HepG2 (cell line): ENCODE results near the gene ANTXR1. TPM values are rescaled to one million over a fixed set of nuclear protein-coding genes. Genes with fewer than 3 reads are reported as not detected.

Experiments
- ATAC-seq: fragments of 200-7000 bp; cut with Tn5 transposase; 3 replicates; pipeline ENCODE4 v1.9.1; 2020; ENCODE audit warnings: mild to moderate bottlenecking, moderate library complexity
- BruUV-seq: library from RNA; stranded (reverse); fragments of 400-500 nt; replicated peaks from 2 replicates; lab custom pipeline; 2021; lab: Mats Ljungman, UMichigan
- CTCF ChIA-PET: fragments of 300-600 bp; formaldehyde crosslinking; extraction: SDS; loops from one replicate; lab custom pipeline; 2021; ENCODE audit warnings: low total read pairs, inconsistent platforms, low intra/inter-chr PET ratio; lab: Yijun Ruan, JAX
- POLR2A ChIA-PET: fragments of 350-600 bp; sonication (Branson Sonifier 250); formaldehyde crosslinking; loops from one replicate; lab custom pipeline; 2020; ENCODE audit warnings: antibody characterized with exemption, inconsistent platforms; lab: Yijun Ruan, JAX
- DNase-seq: peaks from one replicate; pipeline ENCODE4 v3.0.0-alpha.2; 2015; ENCODE audit warnings: low spot score
- FAIRE-seq: peaks from 3 replicates; lab custom pipeline; 2011; peaks lifted over from hg19 to GRCh38; lab: Jason Lieb, UNC
- H2AFZ ChIP-seq: one replicate; pipeline ENCODE4 v1.6.1; 2011; ENCODE audit warnings: low read length, inconsistent platforms
- H3K27ac ChIP-seq: fragments of 300-600 bp; 3 replicates; pipeline ENCODE4 v1.8.0; 2011; ENCODE audit warnings: mixed run types, mild to moderate bottlenecking, mixed read lengths, low read length, inconsistent platforms; ENCODE audit not compliant: insufficient read depth; ENCODE audit errors: extremely low read length
- H3K27me3 ChIP-seq, 2 experiments: fragments of 200-600 bp in 1 of 2; 2 replicates in 1 of 2; 3 replicates in 1 of 2; pipeline versions ENCODE4 v1.6.0 to v1.8.0; 2011; ENCODE audit warnings: low read length in 2 of 2, mild to moderate bottlenecking in 2 of 2, moderate library complexity in 2 of 2, inconsistent platforms in 1 of 2; ENCODE audit not compliant: insufficient read depth in 2 of 2, control insufficient read depth in 1 of 2
- H3K36me3 ChIP-seq, 2 experiments: fragments of 200-600 bp in 1 of 2; replicated peaks in 1 of 2; 2 replicates in 1 of 2; 3 replicates in 1 of 2; pipeline versions ENCODE4 v1.5.1 to v1.8.0; 2011; ENCODE audit warnings: low read length in 2 of 2, inconsistent platforms in 1 of 2; ENCODE audit not compliant: insufficient read depth in 2 of 2, control insufficient read depth in 1 of 2
- H3K4me1 ChIP-seq: 2 replicates; pipeline ENCODE4 v1.5.1; 2012; ENCODE audit warnings: low read length, inconsistent platforms; ENCODE audit not compliant: insufficient read depth
- H3K4me2 ChIP-seq: 2 replicates; pipeline ENCODE4 v1.6.0; 2011; ENCODE audit warnings: low read depth, low read length, inconsistent platforms
- H3K4me3 ChIP-seq, 3 experiments: fragments of 200-600 bp in 1 of 3; sonication (generic), shearing (Covaris generic) in 1 of 3; replicated peaks in 1 of 3; 2 replicates each; pipeline ENCODE4 v1.5.1; 2011 to 2016; ENCODE audit warnings: low read length in 3 of 3, inconsistent platforms in 2 of 3, low read depth in 2 of 3, mild to moderate bottlenecking in 2 of 3, control low read depth in 1 of 3, mixed read lengths in 1 of 3; ENCODE audit not compliant: insufficient read depth in 1 of 3
- H3K79me2 ChIP-seq: one replicate; pipeline ENCODE4 v1.6.1; 2011; ENCODE audit warnings: low read length, inconsistent platforms; ENCODE audit not compliant: insufficient read depth
- H3K9ac ChIP-seq: 2 replicates; pipeline ENCODE4 v1.6.0; 2011; ENCODE audit warnings: mild to moderate bottlenecking, low read depth, low read length, inconsistent platforms; ENCODE audit not compliant: insufficient read depth
- H3K9me3 ChIP-seq: 2 replicates; pipeline ENCODE4 v1.5.1; 2012; ENCODE audit warnings: mild to moderate bottlenecking, low read length
- H4K20me1 ChIP-seq: 2 replicates; pipeline ENCODE4 v1.6.0; 2011; ENCODE audit warnings: inconsistent platforms, mild to moderate bottlenecking, low read length, moderate library complexity; ENCODE audit not compliant: insufficient read depth
- FOXO4 ChIP-seq: sonication (generic); formaldehyde crosslinking; conservative IDR thresholded peaks from 2 replicates; pipeline ENCODE4 v1.8.1; 2023; ENCODE audit warnings: missing genetic modification reagents
- LCORL ChIP-seq, 2 experiments: fragments of 450-650 bp in 1 of 2; sonication (generic) in 1 of 2; formaldehyde crosslinking in 1 of 2; IDR thresholded peaks; 2 replicates each; pipeline versions ENCODE4 v1.5.0 to v1.6.1; 2017 to 2020; ENCODE audit warnings: antibody characterized with exemption in 1 of 2, missing genetic modification reagents in 1 of 2
- MIER3 ChIP-seq: IDR thresholded peaks from 2 replicates; pipeline ENCODE4 v1.6.1; 2016; ENCODE audit warnings: missing compliant biosample characterization, borderline replicate concordance
- MTF2 ChIP-seq: sonication (generic); formaldehyde crosslinking; IDR thresholded peaks from 2 replicates; pipeline ENCODE4 v1.5.0; 2020; ENCODE audit warnings: missing genetic modification reagents, borderline replicate concordance
- NR2F2 ChIP-seq: IDR thresholded peaks from 2 replicates; pipeline ENCODE4 v1.6.1; 2012; ENCODE audit warnings: low read depth, inconsistent platforms, borderline replicate concordance
- ZHX2 ChIP-seq, 2 experiments: sonication (generic) in 1 of 2; formaldehyde crosslinking in 1 of 2; IDR thresholded peaks; 2 replicates each; pipeline versions ENCODE4 v1.6.1 to v1.9.0; 2014 to 2022; ENCODE audit warnings: antibody characterized with exemption in 1 of 2, borderline replicate concordance in 1 of 2, inconsistent platforms in 1 of 2, low read depth in 1 of 2, missing genetic modification reagents in 1 of 2
- ZNF253 ChIP-seq: sonication (generic); formaldehyde crosslinking; IDR thresholded peaks from 2 replicates; pipeline ENCODE4 v1.8.0; 2022; ENCODE audit warnings: mild to moderate bottlenecking, missing genetic modification reagents, borderline replicate concordance
- ZNF543 ChIP-seq: sonication (generic); formaldehyde crosslinking; IDR thresholded peaks from 2 replicates; pipeline ENCODE4 v1.4.0; 2020; ENCODE audit warnings: mild to moderate bottlenecking, missing genetic modification reagents
- ZNF639 ChIP-seq: conservative IDR thresholded peaks from 2 replicates; pipeline ENCODE4 v1.6.1; 2018; ENCODE audit warnings: missing genetic modification reagents
- ZNF678 ChIP-seq: sonication (generic); formaldehyde crosslinking; IDR thresholded peaks from 2 replicates; pipeline ENCODE4 v1.4.0; 2020; ENCODE audit warnings: mild to moderate bottlenecking, missing genetic modification reagents
- ZNF777 ChIP-seq: sonication (generic); formaldehyde crosslinking; IDR thresholded peaks from 2 replicates; pipeline ENCODE4 v1.4.0; 2020; ENCODE audit warnings: missing genetic modification reagents
- ZNF790 ChIP-seq: sonication (generic); formaldehyde crosslinking; IDR thresholded peaks from 2 replicates; pipeline ENCODE4 v1.8.0; 2022; ENCODE audit warnings: missing genetic modification reagents, mild to moderate bottlenecking, borderline replicate concordance
- WGBS: methylation state at CpG from one replicate; pipeline ENCODE4 v1.1.6; 2017; ENCODE audit warnings: low lambda C conversion rate; 5-methylcytosine and 5-hydroxymethylcytosine counted together
- in situ Hi-C: cut with HindIII; loops from 2 replicates; pipeline ENCODE4 v1.10.0; 2017; ENCODE audit warnings: low pct_unique_long_range_greater_than_20kb; ENCODE audit not compliant: extremely low pct_ligation_motif_present
- intact Hi-C: fragments of 100-400 bp; cut with micrococcal nuclease; formaldehyde crosslinking; loops from one replicate; pipeline ENCODE4 v1.10.0; 2022; ENCODE audit not compliant: unreplicated experiment
- polyA plus RNA-seq, 8 experiments: library from polyadenylated mRNA; depleted of rRNA in 3 of 8; stranded (reverse) in 7 of 8; unstranded in 1 of 8; fragments of >200 nt; fragmentation: Illumina TruSeq in 4 of 8; extraction: Trizol in 4 of 8; gene quantifications; 2 replicates each; pipeline versions ENCODE4 v1.2.1 to v1.2.3, GENCODE V29; 2011 to 2016; ENCODE audit warnings: low read depth in 4 of 8, missing spikeins in 1 of 8, mixed read lengths in 1 of 8; ENCODE audit not compliant: insufficient read depth in 1 of 8
- total RNA-seq, 5 experiments: library from RNA; depleted of rRNA; stranded (reverse); fragments of >200 nt; fragmentation: Illumina TruSeq; extraction: Trizol; gene quantifications; 2 replicates each; pipeline ENCODE4 v1.2.3, GENCODE V29; 2016; ENCODE audit warnings: low read depth in 1 of 5

The ANTXR1 gene
- total and polyA plus RNA-seq, 2 of the 13 experiments (the other 11 are each of a cell fraction or from before 2014, with no cell fraction given), result 4.5 to 12.7 TPM

GRCh38 chr2:69036926-69037325 is 23.9 kb downstream of the ANTXR1 start:
- no peaks in the 10 kb centered on the region for H4K20me1 ChIP-seq
- no peak overlapping the region for H3K27ac ChIP-seq
- no peak overlapping the region for H3K9ac ChIP-seq
- BruUV-seq, result no TSS peak
- H3K4me1 ChIP-seq, result peaks cover 23% of the 10 kb centered on the region
- FAIRE-seq (no peak), DNase-seq (no peak), ATAC-seq (no peak)
- ChIA-PET CTCF (no interaction called here), POLR2A (no interaction called here)
- H3K9me3 ChIP-seq, result no peaks in the 10 kb centered on the region
- no peak overlapping the region for H3K4me3 ChIP-seq
- no peak overlapping the region for H2AFZ ChIP-seq
- TF ChIP-seq ZNF790 (CRISPR knock-in tag) (no peak), MIER3 (CRISPR knock-in tag) (no peak), MTF2 (no peak), ZHX2 (IDR thresholded peaks at IDR 0.05; ENCODE audit: low read depth) (no peak), ZHX2 (CRISPR knock-in tag; IDR thresholded peaks at IDR 0.05; ENCODE audit: borderline replicate concordance) (no peak), ZNF639 (no peak), FOXO4 (CRISPR knock-in tag) (no peak), LCORL (IDR thresholded peaks at IDR 0.05) (no peak), LCORL (CRISPR knock-in tag; IDR thresholded peaks at IDR 0.05) (no peak), ZNF543 (no peak), ZNF678 (CRISPR knock-in tag) (no peak), ZNF253 (CRISPR knock-in tag) (no peak), NR2F2 (no peak), ZNF777 (CRISPR knock-in tag) (no peak)
- H3K4me2 ChIP-seq, result no peak overlapping the region
- no peaks in the 10 kb centered on the region for H3K27me3 ChIP-seq
- H3K36me3 ChIP-seq, result 0 out of 5 replicates have a peak, but pooled peaks cover 0 to 3% of the 10 kb centered on the region in 2 experiments
- in situ Hi-C loops (no loop called here), intact Hi-C loops (no loop called here)
- no peaks in the 10 kb centered on the region for H3K79me2 ChIP-seq
- WGBS, result 89% methylated on average over 4 of the region's 4 CpGs
